K562 (cell line): ENCODE measurements around the gene SLIRP. TPM values are rescaled to one million over a fixed set of nuclear protein-coding genes. Genes with fewer than 3 reads are reported as not detected.

ENCODE experiments used
- BCL6 ChIP-seq: fragments of 250-450 bp; sonication (Bioruptor Pico); IDR thresholded peaks from 2 replicates; pipeline ENCODE4 v1.4.0; 2020
- ETS2 ChIP-seq: IDR thresholded peaks from 2 replicates; pipeline ENCODE4 v1.6.1; 2016; ENCODE audit warnings: borderline replicate concordance, missing genetic modification characterization, mild to moderate bottlenecking, moderate library complexity, missing compliant biosample characterization; ENCODE audit not compliant: poor library complexity, severe bottlenecking
- HDAC1 ChIP-seq, 2 experiments: fragments of 450-650 bp; IDR thresholded peaks; 2 replicates each; pipeline ENCODE4 v1.6.1; 2016 to 2017; ENCODE audit warnings: inconsistent platforms in 1 of 2, mild to moderate bottlenecking in 1 of 2, moderate library complexity in 1 of 2
- PHF8 ChIP-seq: fragments of 200-600 bp; sonication (generic); IDR thresholded peaks from 2 replicates; pipeline ENCODE4 v1.6.1; 2012; ENCODE audit warnings: mixed run types, mild to moderate bottlenecking, inconsistent platforms, low read length, moderate library complexity, borderline replicate concordance
- PHTF2 ChIP-seq: fragments of 250-450 bp; sonication (Bioruptor Pico); IDR thresholded peaks from 2 replicates; pipeline ENCODE4 v1.5.0; 2021; ENCODE audit warnings: mild to moderate bottlenecking
- POLR2G ChIP-seq: fragments of 200-400 bp; formaldehyde crosslinking; IDR thresholded peaks from 2 replicates; pipeline ENCODE4 v1.6.1; 2017; ENCODE audit warnings: low read depth, mild to moderate bottlenecking, antibody characterized with exemption, low read length, moderate library complexity
- RBM14 ChIP-seq: fragments of 200-400 bp; formaldehyde crosslinking; IDR thresholded peaks from 2 replicates; pipeline ENCODE4 v1.6.1; 2018; ENCODE audit warnings: low read depth, mild to moderate bottlenecking, low read length, moderate library complexity, borderline replicate concordance; ENCODE audit not compliant: insufficient read depth
- RFX5 ChIP-seq: IDR thresholded peaks from 2 replicates; pipeline ENCODE4 v1.6.1; 2011; ENCODE audit warnings: low read depth, mild to moderate bottlenecking, improper control_type of control experiment, low read length
- SMARCC2 ChIP-seq: fragments of 450-650 bp; IDR thresholded peaks from 2 replicates; pipeline ENCODE4 v1.6.1; 2017; ENCODE audit warnings: antibody characterized with exemption, moderate library complexity, mild to moderate bottlenecking, low read depth
- U2AF1 ChIP-seq: fragments of 200-400 bp; formaldehyde crosslinking; optimal IDR thresholded peaks from 2 replicates; pipeline ENCODE3; 2017; ENCODE audit warnings: mild to moderate bottlenecking, low read depth, low read length, moderate library complexity
- ZFP30 ChIP-seq: fragments of 250-450 bp; sonication (Bioruptor Pico); IDR thresholded peaks from 2 replicates; pipeline ENCODE4 v1.8.0; 2022; ENCODE audit warnings: moderate library complexity, mild to moderate bottlenecking, inconsistent platforms, borderline replicate concordance
- ZNF217 ChIP-seq: sonication (generic); formaldehyde crosslinking; IDR thresholded peaks from 2 replicates; pipeline ENCODE4 v1.8.0; 2022; ENCODE audit warnings: mild to moderate bottlenecking, missing genetic modification reagents
- ZNF696 ChIP-seq: fragments of 250-450 bp; sonication (Bioruptor Pico); conservative IDR thresholded peaks from 2 replicates; pipeline ENCODE4 v1.4.0; 2020; ENCODE audit warnings: mild to moderate bottlenecking, moderate library complexity
- ZNF717 ChIP-seq: fragments of 250-450 bp; sonication (Bioruptor Pico); IDR thresholded peaks from 2 replicates; pipeline ENCODE4 v1.5.0; 2021
- polyA plus RNA-seq, 8 experiments: library from polyadenylated mRNA; depleted of rRNA in 4 of 8; stranded (reverse) in 5 of 8; unstranded in 3 of 8; fragments of >200 nt; fragmentation: Nextera tagmentation in 2 of 8; fragmentation: Illumina TruSeq in 1 of 8; extraction: Ambion mirVana in 2 of 8; extraction: Trizol in 1 of 8; gene quantifications; 2 replicates each; pipeline versions ENCODE4 v1.2.1 to v1.2.3, GENCODE V29; 2011 to 2014; ENCODE audit warnings: inconsistent platforms in 1 of 8, missing spikeins in 1 of 8
- total RNA-seq, 7 experiments: library from RNA; depleted of rRNA in 6 of 7; stranded (reverse); fragments of >200 nt in 6 of 7; fragmentation: Illumina TruSeq in 2 of 7; extraction: Trizol in 2 of 7; gene quantifications; 2 replicates each; pipeline versions ENCODE4 v1.2.1 to v1.2.3, GENCODE V29; 2011 to 2021; ENCODE audit warnings: low replicate concordance in 1 of 7
- TF ChIP-seq, protein P1 (sequence below): fragments of 450-650 bp; IDR thresholded peaks from 2 replicates; pipeline ENCODE4 v1.6.1; 2018; ENCODE audit not compliant: partially characterized antibody
- TF ChIP-seq, protein P2 (sequence below): sonication (generic); formaldehyde crosslinking; IDR thresholded peaks from 2 replicates; pipeline ENCODE4 v1.8.0; 2022; ENCODE audit warnings: missing genetic modification reagents, mild to moderate bottlenecking, moderate library complexity, borderline replicate concordance
- TF ChIP-seq, protein P3 (sequence below): IDR thresholded peaks from 3 replicates; pipeline ENCODE4 v1.6.1; 2011; ENCODE audit warnings: borderline replicate concordance, mild to moderate bottlenecking; ENCODE audit not compliant: insufficient read length, insufficient read depth
- TF ChIP-seq, protein P4 (sequence below): fragments of 150-350 bp; IDR thresholded peaks from 2 replicates; pipeline ENCODE4 v1.6.1; 2014; ENCODE audit warnings: low read depth, mild to moderate bottlenecking, low read length, borderline replicate concordance

The SLIRP gene
- total and polyA plus RNA-seq, 9 of the 15 experiments (the other 6 are each of a cell fraction or from before 2014, with no cell fraction given) = 251 to 1,905 (median 491) TPM

DNA sequence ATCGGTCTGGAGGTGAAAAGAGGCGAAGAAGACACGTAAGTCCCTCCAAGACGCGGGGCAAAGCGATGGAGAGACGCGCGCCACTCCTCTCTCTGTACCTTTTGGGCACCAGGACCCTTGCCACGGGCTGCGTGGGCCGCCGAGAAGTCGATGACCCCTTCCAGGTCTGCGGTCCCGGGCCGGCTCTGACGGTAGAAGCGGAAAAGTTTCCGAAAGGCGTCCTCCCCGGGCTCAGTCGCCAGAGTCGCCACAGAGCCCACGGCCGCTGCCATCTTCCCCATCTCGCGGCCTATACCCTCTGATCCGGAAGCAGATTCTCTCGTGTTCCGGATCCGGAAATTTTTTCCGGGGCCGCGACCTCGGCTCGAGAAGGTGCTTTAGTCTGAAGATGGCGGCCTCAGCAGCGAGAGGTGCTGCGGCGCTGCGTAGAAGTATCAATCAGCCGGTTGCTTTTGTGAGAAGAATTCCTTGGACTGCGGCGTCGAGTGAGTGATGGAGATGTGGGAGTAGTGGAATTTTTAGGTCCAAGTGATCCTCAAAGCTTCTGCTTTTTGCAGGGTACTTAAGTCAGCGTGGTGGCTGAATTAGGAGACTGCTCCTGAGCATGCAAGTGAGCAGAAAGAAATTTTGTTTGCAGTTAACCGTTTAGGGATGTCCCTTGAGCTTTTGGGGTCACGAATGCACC, at the start of gene SLIRP, which contains the start of gene ALKBH1 (continued):
- TF ChIP-seq ZNF717 (CRISPR knock-in tag) = no peak
- no peak for TF ChIP-seq ETS2 (tag)
- peak; percentile 95 for TF ChIP-seq POLR2G
- TF ChIP-seq ZNF696 (CRISPR knock-in tag) = no peak
- no peak for TF ChIP-seq SMARCC2
- TF ChIP-seq U2AF1 = no peak
- TF ChIP-seq, protein P1, sequence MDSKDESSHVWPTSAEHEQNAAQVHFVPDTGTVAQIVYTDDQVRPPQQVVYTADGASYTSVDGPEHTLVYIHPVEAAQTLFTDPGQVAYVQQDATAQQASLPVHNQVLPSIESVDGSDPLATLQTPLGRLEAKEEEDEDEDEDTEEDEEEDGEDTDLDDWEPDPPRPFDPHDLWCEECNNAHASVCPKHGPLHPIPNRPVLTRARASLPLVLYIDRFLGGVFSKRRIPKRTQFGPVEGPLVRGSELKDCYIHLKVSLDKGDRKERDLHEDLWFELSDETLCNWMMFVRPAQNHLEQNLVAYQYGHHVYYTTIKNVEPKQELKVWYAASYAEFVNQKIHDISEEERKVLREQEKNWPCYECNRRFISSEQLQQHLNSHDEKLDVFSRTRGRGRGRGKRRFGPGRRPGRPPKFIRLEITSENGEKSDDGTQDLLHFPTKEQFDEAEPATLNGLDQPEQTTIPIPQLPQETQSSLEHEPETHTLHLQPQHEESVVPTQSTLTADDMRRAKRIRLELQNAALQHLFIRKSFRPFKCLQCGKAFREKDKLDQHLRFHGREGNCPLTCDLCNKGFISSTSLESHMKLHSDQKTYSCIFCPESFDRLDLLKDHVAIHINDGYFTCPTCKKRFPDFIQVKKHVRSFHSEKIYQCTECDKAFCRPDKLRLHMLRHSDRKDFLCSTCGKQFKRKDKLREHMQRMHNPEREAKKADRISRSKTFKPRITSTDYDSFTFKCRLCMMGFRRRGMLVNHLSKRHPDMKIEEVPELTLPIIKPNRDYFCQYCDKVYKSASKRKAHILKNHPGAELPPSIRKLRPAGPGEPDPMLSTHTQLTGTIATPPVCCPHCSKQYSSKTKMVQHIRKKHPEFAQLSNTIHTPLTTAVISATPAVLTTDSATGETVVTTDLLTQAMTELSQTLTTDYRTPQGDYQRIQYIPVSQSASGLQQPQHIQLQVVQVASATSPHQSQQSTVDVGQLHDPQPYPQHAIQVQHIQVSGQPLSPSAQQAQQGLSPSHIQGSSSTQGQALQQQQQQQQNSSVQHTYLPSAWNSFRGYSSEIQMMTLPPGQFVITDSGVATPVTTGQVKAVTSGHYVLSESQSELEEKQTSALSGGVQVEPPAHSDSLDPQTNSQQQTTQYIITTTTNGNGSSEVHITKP = no peak
- TF ChIP-seq HDAC1 (IDR thresholded peaks at IDR 0.05) = peak in 1 of 2 experiments; percentile 86; a peak in 2 of 4 replicates
- TF ChIP-seq, protein P2, sequence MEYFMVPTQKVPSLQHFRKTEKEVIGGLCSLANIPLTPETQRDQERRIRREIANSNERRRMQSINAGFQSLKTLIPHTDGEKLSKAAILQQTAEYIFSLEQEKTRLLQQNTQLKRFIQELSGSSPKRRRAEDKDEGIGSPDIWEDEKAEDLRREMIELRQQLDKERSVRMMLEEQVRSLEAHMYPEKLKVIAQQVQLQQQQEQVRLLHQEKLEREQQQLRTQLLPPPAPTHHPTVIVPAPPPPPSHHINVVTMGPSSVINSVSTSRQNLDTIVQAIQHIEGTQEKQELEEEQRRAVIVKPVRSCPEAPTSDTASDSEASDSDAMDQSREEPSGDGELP (CRISPR knock-in tag) = peak; percentile 26; the same call in 1 of the 2 replicates
- TF ChIP-seq, protein P3, sequence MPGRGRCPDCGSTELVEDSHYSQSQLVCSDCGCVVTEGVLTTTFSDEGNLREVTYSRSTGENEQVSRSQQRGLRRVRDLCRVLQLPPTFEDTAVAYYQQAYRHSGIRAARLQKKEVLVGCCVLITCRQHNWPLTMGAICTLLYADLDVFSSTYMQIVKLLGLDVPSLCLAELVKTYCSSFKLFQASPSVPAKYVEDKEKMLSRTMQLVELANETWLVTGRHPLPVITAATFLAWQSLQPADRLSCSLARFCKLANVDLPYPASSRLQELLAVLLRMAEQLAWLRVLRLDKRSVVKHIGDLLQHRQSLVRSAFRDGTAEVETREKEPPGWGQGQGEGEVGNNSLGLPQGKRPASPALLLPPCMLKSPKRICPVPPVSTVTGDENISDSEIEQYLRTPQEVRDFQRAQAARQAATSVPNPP = no peak
- no peak for TF ChIP-seq PHTF2 (CRISPR knock-in tag)
- TF ChIP-seq RFX5 = no peak
- no peak for TF ChIP-seq BCL6 (CRISPR knock-in tag)
- no peak for TF ChIP-seq ZNF217 (CRISPR knock-in tag)
- peak; percentile 96 for TF ChIP-seq PHF8
- TF ChIP-seq, protein P4, sequence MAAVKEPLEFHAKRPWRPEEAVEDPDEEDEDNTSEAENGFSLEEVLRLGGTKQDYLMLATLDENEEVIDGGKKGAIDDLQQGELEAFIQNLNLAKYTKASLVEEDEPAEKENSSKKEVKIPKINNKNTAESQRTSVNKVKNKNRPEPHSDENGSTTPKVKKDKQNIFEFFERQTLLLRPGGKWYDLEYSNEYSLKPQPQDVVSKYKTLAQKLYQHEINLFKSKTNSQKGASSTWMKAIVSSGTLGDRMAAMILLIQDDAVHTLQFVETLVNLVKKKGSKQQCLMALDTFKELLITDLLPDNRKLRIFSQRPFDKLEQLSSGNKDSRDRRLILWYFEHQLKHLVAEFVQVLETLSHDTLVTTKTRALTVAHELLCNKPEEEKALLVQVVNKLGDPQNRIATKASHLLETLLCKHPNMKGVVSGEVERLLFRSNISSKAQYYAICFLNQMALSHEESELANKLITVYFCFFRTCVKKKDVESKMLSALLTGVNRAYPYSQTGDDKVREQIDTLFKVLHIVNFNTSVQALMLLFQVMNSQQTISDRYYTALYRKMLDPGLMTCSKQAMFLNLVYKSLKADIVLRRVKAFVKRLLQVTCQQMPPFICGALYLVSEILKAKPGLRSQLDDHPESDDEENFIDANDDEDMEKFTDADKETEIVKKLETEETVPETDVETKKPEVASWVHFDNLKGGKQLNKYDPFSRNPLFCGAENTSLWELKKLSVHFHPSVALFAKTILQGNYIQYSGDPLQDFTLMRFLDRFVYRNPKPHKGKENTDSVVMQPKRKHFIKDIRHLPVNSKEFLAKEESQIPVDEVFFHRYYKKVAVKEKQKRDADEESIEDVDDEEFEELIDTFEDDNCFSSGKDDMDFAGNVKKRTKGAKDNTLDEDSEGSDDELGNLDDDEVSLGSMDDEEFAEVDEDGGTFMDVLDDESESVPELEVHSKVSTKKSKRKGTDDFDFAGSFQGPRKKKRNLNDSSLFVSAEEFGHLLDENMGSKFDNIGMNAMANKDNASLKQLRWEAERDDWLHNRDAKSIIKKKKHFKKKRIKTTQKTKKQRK = no peak
- TF ChIP-seq RBM14 = no peak
- TF ChIP-seq ZFP30 = no peak
